ENCODE measurements around the gene SLC35G1. TPM values are rescaled to one million over a fixed set of nuclear protein-coding genes. Genes with fewer than 3 reads are reported as not detected.

The SLC35G1 gene
- total RNA-seq, 1 donor from 2014 or later, result 4.0 TPM

GRCh38 chr10:93875032-93875358 is 18.8 kb upstream of the SLC35G1 start:
- intact Hi-C loops (cut with micrococcal nuclease), result no loop called here

- intact Hi-C loops (cut with micrococcal nuclease), result no loop called here
Observed at GRCh38 chr10:93876381-93876780, 17.4 kb upstream of the SLC35G1 start.

- intact Hi-C loops (cut with micrococcal nuclease), result no loop called here
Observed at GRCh38 chr10:93879273-93879672, 14.5 kb upstream of the SLC35G1 start.

DNA sequence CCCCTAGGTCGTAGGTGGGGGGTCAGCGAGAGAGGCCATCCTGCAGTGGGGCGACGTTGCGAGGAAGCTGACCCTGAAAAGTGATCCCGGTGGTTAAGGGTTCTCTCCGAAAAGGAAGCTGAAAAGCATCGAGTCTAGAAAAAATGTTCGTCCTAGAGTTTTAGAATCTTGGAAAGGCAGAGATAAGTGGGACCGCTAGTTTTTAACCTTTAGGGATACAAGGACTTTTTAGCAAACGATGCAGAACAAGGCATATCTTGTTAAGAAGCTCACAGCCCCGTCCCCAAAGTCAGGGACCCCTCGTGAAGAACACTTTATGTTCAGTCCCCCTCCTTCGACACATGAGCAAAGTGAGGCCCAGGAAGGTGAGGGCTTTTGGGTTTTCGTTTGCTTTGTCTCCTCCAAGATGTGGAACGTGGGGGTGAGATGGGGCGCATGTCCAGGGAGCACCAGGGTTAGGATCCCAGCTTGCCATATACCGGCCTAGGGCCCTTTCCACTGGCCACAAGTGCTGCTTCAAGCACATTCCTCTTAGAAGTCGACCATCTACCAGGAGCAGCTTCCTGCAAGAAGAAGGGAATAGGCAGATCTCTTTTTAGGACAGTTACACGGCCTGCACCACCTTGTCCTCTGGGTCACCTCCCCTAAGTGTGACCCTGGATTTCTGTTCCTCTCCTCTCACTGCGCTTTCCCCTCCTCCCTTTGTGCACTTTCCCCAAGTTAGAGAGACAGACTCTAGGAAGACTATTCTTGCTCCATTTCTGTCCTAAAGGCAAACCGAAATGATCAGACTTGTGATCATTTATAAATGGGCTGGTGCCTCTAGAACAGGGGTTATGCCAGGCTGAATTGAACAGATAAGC is 969 bp downstream of the SLC35G1 start:
- intact Hi-C loops (cut with micrococcal nuclease), result no loop called here

GRCh38 chr10:93897070-93897780 is 3.4 kb downstream of the SLC35G1 start:
- intact Hi-C loops (cut with micrococcal nuclease), result no loop called here

- intact Hi-C loops (cut with micrococcal nuclease), result no loop called here
Observed at GRCh38 chr10:93899109-93899508, 5.3 kb downstream of the SLC35G1 start.

DNA sequence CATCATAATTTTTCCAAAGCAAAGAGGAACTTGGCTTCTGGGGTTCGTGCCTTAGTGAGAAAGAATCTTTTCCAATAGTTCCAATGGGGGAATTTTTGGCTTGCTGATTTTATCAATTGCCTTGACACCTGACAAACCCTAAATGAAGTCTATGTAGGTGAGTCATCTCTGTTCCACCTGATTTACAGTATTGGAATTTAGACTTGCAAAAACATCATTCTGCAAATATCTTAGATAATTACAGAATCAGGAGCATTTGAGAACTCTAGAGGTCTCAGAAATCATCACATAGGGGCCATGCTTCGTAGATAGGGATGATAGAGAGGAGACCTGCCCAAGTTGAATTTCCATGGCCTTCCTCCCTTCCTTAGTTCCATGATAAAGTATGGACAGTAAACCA is 9.3 kb downstream of the SLC35G1 start:
- intact Hi-C loops (cut with micrococcal nuclease), result no loop called here

- intact Hi-C loops (cut with micrococcal nuclease), result no loop called here
Observed at GRCh38 chr10:93904901-93905300, 11.1 kb downstream of the SLC35G1 start.

GRCh38 chr10:93907059-93907458 is 13.3 kb downstream of the SLC35G1 start:
- intact Hi-C loops (cut with micrococcal nuclease), result no loop called here

GRCh38 chr10:93911866-93912265 is 18.1 kb downstream of the SLC35G1 start:
- intact Hi-C loops (cut with micrococcal nuclease), result no loop called here

- intact Hi-C loops (cut with micrococcal nuclease), result no loop called here
Observed at GRCh38 chr10:93912444-93912843, 18.7 kb downstream of the SLC35G1 start.

DNA sequence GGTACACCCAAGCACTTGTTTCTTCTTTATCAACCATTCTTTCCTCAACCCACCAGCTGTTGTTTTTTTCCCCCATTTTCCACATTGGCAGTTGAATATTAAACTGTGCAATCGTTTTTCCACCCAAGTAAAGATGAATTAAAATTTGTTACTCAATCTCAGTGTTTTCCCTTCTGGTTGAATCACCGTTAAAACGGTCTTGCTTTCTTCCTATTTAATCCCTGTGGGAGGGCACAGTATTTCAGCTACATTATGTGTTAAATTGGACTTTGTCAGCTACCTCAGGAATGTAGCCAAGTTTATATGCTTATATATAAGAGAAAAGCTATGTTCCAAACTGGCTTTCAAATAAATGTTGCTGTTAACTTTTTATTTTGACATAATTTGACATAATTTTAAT is 19.9 kb downstream of the SLC35G1 start:
- intact Hi-C loops (cut with micrococcal nuclease), result no loop called here

- intact Hi-C loops (cut with micrococcal nuclease), result loop anchor here (5.0 kb wide), 1 partner anchor 527 kb away; no protein-coding TSS in a partner anchor
Observed at GRCh38 chr10:93915598-93915997, 21.8 kb downstream of the SLC35G1 start.

DNA sequence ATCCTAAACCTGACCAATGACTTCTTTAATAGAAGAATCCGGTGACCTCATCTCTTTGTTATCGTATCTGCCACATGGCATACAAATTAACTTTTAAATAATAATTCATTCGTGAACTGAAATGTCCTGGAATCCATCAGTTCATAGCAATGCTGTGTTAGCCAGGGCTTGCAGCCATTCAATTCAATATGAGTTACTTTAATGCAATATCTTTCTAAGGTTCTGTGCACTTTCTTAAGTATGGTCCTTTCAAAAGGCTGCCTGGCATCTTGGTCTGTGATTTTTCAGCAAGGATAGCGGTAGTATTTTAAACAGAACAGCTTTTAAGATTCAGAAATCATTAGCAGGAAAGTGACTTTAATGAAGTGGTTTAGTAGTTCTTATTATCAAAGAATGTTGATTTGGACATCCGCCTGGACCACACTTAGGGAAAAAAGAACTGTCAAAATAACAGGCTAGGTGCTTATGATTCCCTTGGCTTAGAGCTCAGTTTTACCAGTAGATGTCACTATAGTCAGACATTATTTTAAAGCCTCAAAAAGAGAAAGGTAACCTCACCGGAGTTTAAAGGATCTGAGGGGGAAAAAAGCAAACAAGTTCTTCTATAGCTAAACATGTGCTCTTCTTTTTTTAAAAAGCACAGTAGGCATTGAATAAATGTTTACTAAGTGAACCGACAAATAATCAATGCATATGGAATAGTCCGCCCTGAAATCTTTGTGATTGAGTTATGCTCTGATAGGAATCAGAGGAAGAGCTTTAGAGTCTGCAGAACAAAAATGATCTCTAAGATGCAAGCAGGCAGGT is 22.7 kb downstream of the SLC35G1 start:
- intact Hi-C loops (cut with micrococcal nuclease), result loop anchor here (1.0 to 5.0 kb wide), 2 partner anchors 404 to 526 kb away; no protein-coding TSS in a partner anchor

DNA sequence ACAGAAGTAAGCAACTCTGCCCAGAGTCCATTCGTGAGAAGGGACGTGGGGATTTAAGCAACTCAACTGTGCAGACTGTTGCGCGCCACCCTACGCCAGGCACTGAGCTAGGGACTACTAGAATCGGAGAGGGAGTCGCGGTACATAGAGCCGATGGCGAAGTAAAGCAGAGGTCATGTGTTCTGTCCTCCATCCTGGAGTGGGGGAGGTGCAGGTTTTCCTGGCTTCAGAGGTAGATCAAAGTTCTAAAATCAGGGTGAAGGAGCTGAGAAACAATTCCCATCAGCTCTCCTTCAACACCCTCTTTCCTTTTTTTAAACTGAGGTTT is 23.2 kb downstream of the SLC35G1 start:
- intact Hi-C loops (cut with micrococcal nuclease), result loop anchor here (5.0 kb wide), 1 partner anchor 525 kb away; no protein-coding TSS in a partner anchor

DNA sequence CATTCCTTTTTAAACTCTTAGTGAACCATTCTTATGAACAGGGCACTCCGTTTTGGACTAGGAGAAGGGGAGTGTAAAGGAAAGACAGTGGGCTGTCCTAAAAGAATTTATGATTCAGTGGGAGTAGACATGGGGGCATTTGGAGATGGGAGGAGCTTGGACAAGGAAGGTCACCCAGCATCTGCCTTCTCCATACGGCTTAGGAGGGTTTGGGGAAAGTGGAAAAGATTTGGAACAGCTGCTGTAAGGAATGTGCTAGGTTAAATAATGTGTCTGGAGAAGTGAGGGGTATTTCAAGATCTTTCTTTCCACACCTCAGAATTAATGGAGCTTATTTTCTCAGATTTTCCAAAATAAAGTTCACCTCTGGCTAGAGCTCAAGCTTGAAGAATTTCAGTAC is 24.0 kb downstream of the SLC35G1 start:
- intact Hi-C loops (cut with micrococcal nuclease), result loop anchor here (5.0 kb wide), 1 partner anchor 524 kb away; no protein-coding TSS in a partner anchor

DNA sequence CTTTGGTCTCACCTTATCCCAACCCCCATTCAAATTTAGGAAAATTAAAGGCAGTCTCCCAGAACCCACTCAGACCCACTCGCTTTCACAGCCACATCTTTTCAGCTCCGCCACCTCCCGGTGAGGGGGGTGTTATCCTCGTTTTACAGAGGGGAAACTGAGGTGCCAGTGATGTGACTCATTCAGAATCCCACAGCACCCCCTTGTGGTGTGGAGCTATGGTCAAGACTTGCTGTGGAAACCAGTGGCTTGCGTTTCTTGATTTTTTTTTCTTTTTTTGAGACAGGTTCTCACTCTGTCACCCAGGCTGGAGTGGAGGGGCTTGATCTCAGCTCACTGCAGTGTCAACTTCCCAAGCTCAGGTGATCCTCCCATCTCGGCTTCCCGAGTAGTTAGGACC is 27.6 kb downstream of the SLC35G1 start:
- intact Hi-C loops (cut with micrococcal nuclease), result no loop called here

DNA sequence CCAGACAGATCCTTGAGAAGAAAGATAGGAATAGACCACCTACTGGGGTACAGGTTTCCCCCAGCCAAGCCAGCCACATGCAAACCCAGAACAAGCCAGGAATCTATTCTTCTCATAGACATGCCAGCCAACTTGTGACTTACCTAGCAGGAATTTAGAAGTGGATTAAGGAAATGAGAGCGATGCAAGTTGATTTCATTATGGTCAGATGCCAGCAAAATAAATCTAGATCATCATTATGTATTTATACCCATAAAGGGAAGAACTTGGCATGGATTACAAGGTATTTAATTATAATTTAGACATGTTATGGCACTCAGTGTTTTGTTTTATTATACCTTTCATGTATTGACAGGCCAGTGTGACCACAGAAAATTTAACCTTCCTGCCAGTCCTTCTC is 32.8 kb downstream of the SLC35G1 start:
- intact Hi-C loops (cut with micrococcal nuclease), result no loop called here

- intact Hi-C loops (cut with micrococcal nuclease), result no loop called here
Observed at GRCh38 chr10:93938140-93938539, 44.4 kb downstream of the SLC35G1 start.

DNA sequence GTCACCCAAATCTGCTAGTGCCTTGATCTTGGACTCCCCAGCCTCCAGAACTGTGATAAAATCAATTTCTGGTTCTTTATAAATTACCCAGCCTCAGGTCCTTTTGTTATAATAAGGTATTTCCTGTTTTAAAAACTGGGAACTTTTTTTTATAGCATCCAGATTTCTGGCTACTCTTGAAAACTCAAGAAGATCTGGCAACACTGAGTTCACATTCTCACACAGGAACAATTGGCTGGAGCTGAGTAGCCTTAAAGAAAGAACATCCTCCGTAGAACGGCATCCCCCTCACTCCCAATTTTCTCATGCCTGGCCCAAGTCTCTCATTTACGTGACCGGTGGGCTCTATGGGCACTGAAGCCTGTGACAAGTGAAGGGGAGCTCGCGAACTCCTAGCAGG is 47.1 kb downstream of the SLC35G1 start:
- intact Hi-C loops (cut with micrococcal nuclease), result no loop called here

DNA sequence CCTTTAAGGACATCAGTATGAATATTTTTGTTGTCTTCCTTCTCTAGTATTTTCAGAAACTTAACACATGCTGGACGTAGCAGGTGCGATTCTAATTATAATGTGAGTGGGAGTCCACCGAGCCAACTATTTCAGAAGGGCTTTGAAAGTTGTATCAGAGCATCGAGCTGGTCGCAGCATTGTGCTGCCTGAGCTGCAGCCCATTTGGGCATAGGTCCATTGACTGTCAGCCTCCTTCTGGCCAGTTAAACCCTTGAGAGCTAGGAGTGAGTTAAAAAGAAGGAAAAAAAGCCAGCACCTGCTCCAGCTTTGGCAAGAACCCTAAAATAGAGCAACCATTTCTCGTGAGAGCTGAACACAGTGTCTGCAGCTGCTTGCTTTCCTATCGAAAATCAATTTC is 47.8 kb downstream of the SLC35G1 start:
- intact Hi-C loops (cut with micrococcal nuclease), result no loop called here

- intact Hi-C loops (cut with micrococcal nuclease), result no loop called here
Observed at GRCh38 chr10:93945819-93946218, 52.0 kb downstream of the SLC35G1 start.
